Caco-2 (cell line): ENCODE results near the gene UBL4B. TPM values are rescaled to one million over a fixed set of nuclear protein-coding genes. Genes with fewer than 3 reads are reported as not detected.

Experiments
- BruUV-seq: library from RNA; stranded (reverse); fragments of 400-500 nt; replicated peaks from 2 replicates; lab custom pipeline; 2021; lab: Mats Ljungman, UMichigan
- CTCF ChIA-PET: fragments of 300-600 bp; sonication (Branson Sonifier 250); formaldehyde crosslinking; loops from one replicate; lab custom pipeline; 2022; ENCODE audit warnings: antibody characterized with exemption; lab: Charles Lee
- POLR2A ChIA-PET: fragments of 300-600 bp; sonication (Branson Sonifier 250); formaldehyde crosslinking; loops from one replicate; lab custom pipeline; 2022; ENCODE audit warnings: antibody characterized with exemption; lab: Charles Lee
- DNase-seq, 2 experiments: peaks; one replicate each; pipeline versions ENCODE4 v3.0.0 to v3.0.0-alpha.2; 2020 to 2022
- H3K27me3 ChIP-seq: replicated peaks from 2 replicates; pipeline ENCODE4 v1.6.0; 2011; ENCODE audit warnings: low read length; ENCODE audit not compliant: control insufficient read depth, insufficient read depth
- H3K36me3 ChIP-seq: 2 replicates; pipeline ENCODE4 v1.5.1; 2011; ENCODE audit warnings: low read length; ENCODE audit not compliant: control insufficient read depth, insufficient read depth
- H3K4me1 ChIP-seq: fragments of 250-450 bp; sonication (Bioruptor Pico); 2 replicates; pipeline ENCODE4 v1.5.1; 2020; ENCODE audit warnings: mild to moderate bottlenecking
- H3K4me3 ChIP-seq: 2 replicates; pipeline ENCODE4 v1.5.1; 2011; ENCODE audit warnings: low read depth, mild to moderate bottlenecking, control low read depth, low read length
- H3K9me3 ChIP-seq: fragments of 250-450 bp; sonication (Bioruptor Pico); 2 replicates; pipeline ENCODE4 v1.5.1; 2020; ENCODE audit warnings: mild to moderate bottlenecking, moderate library complexity
- H3K27ac Mint-ChIP-seq: one replicate; pipeline ENCODE4 v1.8.0; 2022; ENCODE audit warnings: mixed read lengths; ENCODE audit not compliant: unreplicated experiment
- H3K27me3 Mint-ChIP-seq: one replicate; pipeline ENCODE4 v1.8.0; 2022; ENCODE audit warnings: mixed read lengths; ENCODE audit not compliant: insufficient read depth, unreplicated experiment
- H3K36me3 Mint-ChIP-seq: one replicate; pipeline ENCODE4 v1.8.0; 2022; ENCODE audit warnings: mild to moderate bottlenecking, mixed read lengths; ENCODE audit not compliant: insufficient read depth, unreplicated experiment
- H3K4me1 Mint-ChIP-seq: one replicate; pipeline ENCODE4 v1.8.0; 2022; ENCODE audit warnings: low read depth, mixed read lengths; ENCODE audit not compliant: unreplicated experiment
- H3K4me3 Mint-ChIP-seq: one replicate; pipeline ENCODE4 v1.8.0; 2022; ENCODE audit warnings: mild to moderate bottlenecking, moderate library complexity, mixed read lengths; ENCODE audit not compliant: unreplicated experiment
- H3K9me3 Mint-ChIP-seq: one replicate; pipeline ENCODE4 v1.8.0; 2022; ENCODE audit warnings: mixed read lengths; ENCODE audit not compliant: unreplicated experiment
- CTCF ChIP-seq, 2 experiments: fragments of 200-600 bp in 1 of 2; IDR thresholded peaks; 1 replicate in 1 of 2; 2 replicates in 1 of 2; pipeline versions ENCODE4 v1.5.1 to v1.8.0; 2011 to 2022; ENCODE audit warnings: antibody characterized with exemption in 1 of 2, control low read depth in 1 of 2, inconsistent platforms in 1 of 2, low read depth in 1 of 2, low read length in 1 of 2, mild to moderate bottlenecking in 1 of 2, moderate library complexity in 1 of 2; ENCODE audit not compliant: insufficient read depth in 1 of 2, severe bottlenecking in 1 of 2, unreplicated experiment in 1 of 2
- intact Hi-C: fragments of 100-400 bp; cut with micrococcal nuclease; formaldehyde crosslinking; loops from one replicate; pipeline ENCODE4 v1.10.0; 2022; ENCODE audit not compliant: unreplicated experiment
- total RNA-seq: library from RNA; stranded (reverse); gene quantifications from 2 replicates; pipeline ENCODE4 v1.2.3, GENCODE V29; 2022

The UBL4B gene
- total RNA-seq, 1 experiment from 2014 or later: not detected

GRCh38 chr1:110130113-110130591 lies 17.9 kb downstream of the UBL4B start:
- no peaks in the 10 kb centered on the region for H3K4me1 ChIP-seq
- no peak overlapping the region for H3K4me3 Mint-ChIP-seq
- CTCF ChIA-PET: no interaction called here
- H3K36me3 Mint-ChIP-seq: peaks cover 5% of the 10 kb centered on the region
- H3K27me3 ChIP-seq: no peaks in the 10 kb centered on the region
- no TSS peak for BruUV-seq
- POLR2A ChIA-PET: no interaction called here
- H3K4me3 ChIP-seq: no peak overlapping the region
- H3K27ac Mint-ChIP-seq: no peak overlapping the region
- no peaks in the 10 kb centered on the region for H3K9me3 ChIP-seq
- DNase-seq: no peak
- no peaks in the 10 kb centered on the region for H3K4me1 Mint-ChIP-seq
- no peaks in the 10 kb centered on the region for H3K9me3 Mint-ChIP-seq
- H3K27me3 Mint-ChIP-seq: no peaks in the 10 kb centered on the region
- intact Hi-C loops: no loop called here
- TF ChIP-seq CTCF (IDR thresholded peaks at IDR 0.05; ENCODE audit: insufficient read depth in 1 of 2, low read depth in 1 of 2, low read length in 1 of 2, severe bottlenecking in 1 of 2, unreplicated experiment in 1 of 2): no peak
- H3K36me3 ChIP-seq: no peaks in the 10 kb centered on the region

- H3K36me3 ChIP-seq: no peaks in the 10 kb centered on the region
- no peak overlapping the region for H3K4me3 Mint-ChIP-seq
- CTCF ChIA-PET: no interaction called here
Observed at GRCh38 chr1:110130989-110131388, 18.7 kb downstream of the UBL4B start.

GRCh38 chr1:110132682-110133081 lies 20.4 kb downstream of the UBL4B start:
- no peaks in the 10 kb centered on the region for H3K4me1 ChIP-seq
- H3K9me3 ChIP-seq: no peaks in the 10 kb centered on the region
- Mint-ChIP-seq H3K27ac (no peak overlapping the region), H3K4me1 (no peaks in the 10 kb centered on the region), H3K27me3 (peaks cover 6% of the 10 kb centered on the region), H3K9me3 (no peaks in the 10 kb centered on the region), H3K36me3 (peaks cover 5% of the 10 kb centered on the region), H3K4me3 (no peak overlapping the region)
- H3K4me3 ChIP-seq: no peak overlapping the region
- intact Hi-C loops: no loop called here
- no peak for TF ChIP-seq CTCF (IDR thresholded peaks at IDR 0.05; ENCODE audit: insufficient read depth in 1 of 2, low read depth in 1 of 2, low read length in 1 of 2, severe bottlenecking in 1 of 2, unreplicated experiment in 1 of 2)
- ChIA-PET POLR2A (no interaction called here), CTCF (no interaction called here)
- no peaks in the 10 kb centered on the region for H3K36me3 ChIP-seq
- no peak for DNase-seq
- H3K27me3 ChIP-seq: no peaks in the 10 kb centered on the region
- BruUV-seq: no TSS peak

More at GRCh38 chr1:110130989-110131388, 18.7 kb downstream of the UBL4B start:
- Histone ChIP-seq H3K27me3 (no peaks in the 10 kb centered on the region), H3K9me3 (no peaks in the 10 kb centered on the region), H3K4me1 (no peaks in the 10 kb centered on the region), H3K4me3 (no peak overlapping the region)
- no peak for DNase-seq
- no peaks in the 10 kb centered on the region for H3K9me3 Mint-ChIP-seq
- POLR2A ChIA-PET: no interaction called here
- TF ChIP-seq CTCF (IDR thresholded peaks at IDR 0.05; ENCODE audit: insufficient read depth in 1 of 2, low read depth in 1 of 2, low read length in 1 of 2, severe bottlenecking in 1 of 2, unreplicated experiment in 1 of 2): no peak
- peaks cover 2% of the 10 kb centered on the region for H3K27me3 Mint-ChIP-seq
- no peaks in the 10 kb centered on the region for H3K4me1 Mint-ChIP-seq
- intact Hi-C loops: no loop called here
- no peak overlapping the region for H3K27ac Mint-ChIP-seq
- peaks cover 5% of the 10 kb centered on the region for H3K36me3 Mint-ChIP-seq
- no TSS peak for BruUV-seq
